GM12865 (cell line): ENCODE data around the gene NTRK1.

Experiments used
- DNase-seq: peaks from one replicate; pipeline ENCODE4 v3.0.0; 2010; ENCODE audit warnings: low read depth
- H3K4me3 ChIP-seq: 2 replicates; pipeline ENCODE4 v1.5.1; 2011; ENCODE audit warnings: mild to moderate bottlenecking, low read depth, low read length, control low read depth
- CTCF ChIP-seq: IDR thresholded peaks from 2 replicates; pipeline ENCODE4 v1.5.1; 2011; ENCODE audit warnings: low read length, control low read depth, low read depth, inconsistent platforms; ENCODE audit not compliant: insufficient read depth; ENCODE audit errors: missing control alignments

The NTRK1 gene

GRCh38 chr1:156900896-156901589 lies 40.4 kb downstream of the NTRK1 start:
- DNase-seq: no peak
- H3K4me3 ChIP-seq: no peak overlapping the region
- TF ChIP-seq CTCF: no peak

GRCh38 chr1:156901590-156901900 lies 40.9 kb downstream of the NTRK1 start:
- TF ChIP-seq CTCF: no peak
- no peak overlapping the region for H3K4me3 ChIP-seq
- no peak for DNase-seq

- no peak overlapping the region for H3K4me3 ChIP-seq
- DNase-seq: no peak
- TF ChIP-seq CTCF: no peak
These were observed 41.6 kb downstream of the NTRK1 start for GRCh38 chr1:156901966-156902915.

DNA sequence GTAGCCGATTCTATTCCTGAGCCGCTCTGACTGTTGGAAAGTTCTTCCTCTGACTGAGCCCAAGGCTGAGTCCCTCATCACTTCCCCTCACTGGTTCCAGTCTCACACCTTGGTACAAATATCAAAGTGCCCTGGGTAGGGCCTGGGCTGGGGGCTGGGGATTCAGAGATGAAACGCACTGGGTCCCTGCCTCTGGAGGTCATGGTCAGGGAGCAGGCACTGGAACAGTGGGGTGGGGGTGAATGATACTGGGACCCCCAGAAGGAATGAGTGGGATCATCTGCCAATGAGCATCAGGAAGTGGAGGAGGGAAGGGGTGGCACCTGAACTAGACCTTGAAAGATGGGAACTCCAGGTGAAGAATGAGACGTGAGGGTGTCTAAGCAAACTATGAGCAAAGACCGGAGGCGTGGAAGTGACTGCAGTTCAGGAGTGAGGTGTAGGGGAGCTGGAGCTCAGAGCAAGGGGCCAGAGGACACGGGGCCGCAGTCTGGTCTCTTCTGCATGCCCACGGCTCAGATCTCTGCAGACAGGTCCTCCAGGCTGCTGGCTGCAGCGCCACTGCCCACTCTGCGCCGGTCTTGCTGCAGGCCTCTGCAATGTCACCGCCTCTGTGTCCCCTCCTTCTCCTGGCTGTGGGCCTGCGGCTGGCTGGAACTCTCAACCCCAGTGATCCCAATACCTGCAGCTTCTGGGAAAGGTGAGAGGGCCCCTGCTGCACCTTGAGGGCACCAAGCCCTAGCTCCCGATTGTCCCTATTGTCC lies 42.8 kb downstream of the NTRK1 start:
- DNase-seq: no peak
- H3K4me3 ChIP-seq: no peak overlapping the region
- TF ChIP-seq CTCF: no peak

- no peak for DNase-seq
- no peak overlapping the region for H3K4me3 ChIP-seq
- TF ChIP-seq CTCF: no peak
These were observed 43.7 kb downstream of the NTRK1 start for GRCh38 chr1:156904187-156904959.

DNA sequence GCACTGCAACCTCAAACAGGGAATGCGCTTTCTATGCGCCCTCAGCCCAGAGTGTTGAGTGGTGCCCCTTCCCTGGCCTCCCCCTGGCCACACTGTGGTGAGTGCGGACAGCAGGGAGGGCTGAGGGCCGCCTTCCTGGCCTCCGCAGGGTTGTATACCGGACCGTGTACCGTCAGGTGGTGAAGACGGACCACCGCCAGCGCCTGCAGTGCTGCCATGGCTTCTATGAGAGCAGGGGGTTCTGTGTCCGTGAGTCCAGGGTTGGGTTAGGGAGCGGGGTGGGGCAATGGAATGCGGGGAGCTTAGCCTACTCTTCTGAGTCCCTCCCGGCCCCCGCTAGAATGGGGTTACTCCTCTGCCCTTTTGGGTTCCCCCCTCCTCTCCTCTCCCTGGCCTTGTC lies 44.5 kb downstream of the NTRK1 start:
- no peak overlapping the region for H3K4me3 ChIP-seq
- no peak for TF ChIP-seq CTCF
- no peak for DNase-seq
